Mammary epithelial cell (primary cell): Measurements from ENCODE around the gene ATP11C.

Source experiments
- CTCF ChIP-seq, 2 donors: IDR thresholded peaks in 1 of 2; conservative IDR thresholded peaks in 1 of 2; 2 replicates each; pipeline ENCODE4 v1.5.1; 2011 to 2012; ENCODE audit warnings: inconsistent platforms in 2 of 2, low read length in 2 of 2, mild to moderate bottlenecking in 2 of 2, control low read depth in 1 of 2, low read depth in 1 of 2; ENCODE audit not compliant: insufficient read depth in 1 of 2; ENCODE audit errors: extremely low read depth in 1 of 2
- EZH2 ChIP-seq: IDR thresholded peaks from 2 replicates; pipeline ENCODE4 v1.6.1; 2012; ENCODE audit warnings: low read length, inconsistent platforms, borderline replicate concordance

GRCh38 chrX:139905051-139905450, 27.8 kb downstream of the ATP11C start:
- TF ChIP-seq CTCF (conservative IDR thresholded peaks at IDR 0.05 in 1 of 2, IDR thresholded peaks at IDR 0.05 in 1 of 2; ENCODE audit: extremely low read depth in 1 of 2, insufficient read depth in 1 of 2, low read depth in 1 of 2, low read length in 2 of 2) (no peak), EZH2 (no peak)
